ENCODE measurements around the gene WBP1.
A peak's percentile ranks its signal among the peaks of the same experiment; 100 is the strongest.
"Not testable (repeated sequence)": the region's sequence is repeated elsewhere in the genome, so short reads cannot be mapped to it uniquely, and the experiment has no call there.

Gene WBP1

DNA sequence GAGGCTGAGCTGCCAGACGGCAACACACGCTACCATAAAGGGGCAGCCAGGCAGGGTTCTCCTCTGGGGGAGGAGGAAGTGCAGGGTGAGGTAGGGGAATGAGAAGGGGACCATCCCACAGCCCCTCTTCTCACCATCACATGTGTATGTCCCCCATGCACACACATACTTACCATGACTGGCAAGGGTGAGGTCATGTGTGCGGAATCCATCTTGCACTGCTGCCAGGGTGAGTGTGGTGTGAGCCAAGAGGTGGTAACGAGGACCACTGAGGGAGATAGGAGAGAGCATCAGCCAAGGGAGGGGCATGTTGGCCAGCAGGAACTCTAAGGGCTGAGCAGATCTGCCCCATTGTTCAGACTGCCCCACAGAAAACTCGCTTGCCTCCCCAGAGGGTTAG is 29.6 kb upstream of the WBP1 start:
- no peak for DNase-seq

DNA sequence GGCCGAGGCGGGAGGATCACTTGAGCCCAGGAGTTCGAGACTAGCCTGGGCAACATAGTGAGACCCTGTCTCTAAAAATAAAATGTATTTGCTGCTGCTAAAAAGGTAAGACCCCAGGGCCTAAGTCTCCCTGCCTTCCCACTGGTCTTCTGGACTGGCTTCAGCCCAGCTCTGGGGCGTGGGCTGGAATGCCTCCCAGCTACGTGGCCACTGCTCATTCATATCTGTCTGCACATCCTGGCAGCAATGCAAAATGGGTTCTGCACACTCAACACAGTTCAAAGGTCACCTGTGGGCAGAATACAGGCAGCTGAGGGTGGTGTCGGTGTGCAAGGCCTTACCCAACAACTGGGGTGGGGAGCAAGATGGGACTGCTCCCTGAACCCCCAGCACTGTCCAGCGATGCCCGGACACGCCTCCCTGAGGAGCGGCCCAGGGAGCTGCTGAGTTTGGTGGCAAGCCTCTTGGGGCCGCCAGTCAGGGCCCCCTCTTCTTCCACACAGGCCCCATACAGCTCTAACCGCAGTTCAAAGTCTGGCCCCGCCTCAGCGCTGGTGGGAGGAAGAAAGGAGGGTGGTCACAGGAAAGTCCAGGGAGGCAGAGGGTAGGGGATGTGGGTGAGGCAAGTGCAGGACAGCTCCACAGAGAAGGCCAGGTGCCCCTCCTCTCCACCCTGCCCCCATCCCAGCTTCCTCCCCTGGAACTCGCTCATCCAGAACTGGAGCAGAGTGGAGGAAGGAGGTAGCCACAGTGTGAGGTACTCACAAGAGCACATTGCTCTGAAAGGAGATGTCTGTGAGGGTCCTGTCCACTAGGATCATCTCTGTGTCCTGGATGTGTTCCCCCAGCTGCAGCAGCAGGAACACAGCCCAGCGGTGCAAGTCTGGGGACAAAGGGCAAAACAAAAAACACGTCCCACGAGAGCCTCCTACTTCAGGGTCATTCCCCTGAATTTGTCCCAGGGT is 28.5 kb upstream of the WBP1 start:
- DNase-seq: no peak

DNA sequence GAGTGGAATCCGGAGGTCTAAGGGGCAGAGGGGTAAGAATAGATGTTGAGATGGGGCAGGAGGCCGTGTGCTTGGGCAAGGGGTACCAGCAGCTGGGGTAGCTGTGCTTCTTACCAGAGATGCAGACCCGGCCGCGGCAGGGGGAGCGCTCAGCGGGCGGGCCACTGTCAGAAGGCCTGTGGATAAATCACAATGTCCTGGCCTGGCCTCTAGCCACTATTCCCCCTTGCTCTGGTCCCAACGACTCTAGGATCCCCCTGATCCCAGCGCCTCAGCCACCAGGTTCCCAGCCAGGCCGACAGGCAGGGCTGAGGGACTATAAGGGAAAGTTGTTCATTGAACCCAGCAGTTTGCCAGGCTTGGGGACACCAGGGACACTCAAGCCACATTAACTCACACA is 27.7 kb upstream of the WBP1 start:
- no peak for DNase-seq

- DNase-seq: no peak
Measured at GRCh38 chr2:74436111-74436805, 22.0 kb upstream of the WBP1 start.

- no peak for DNase-seq
Measured at GRCh38 chr2:74436848-74437695, 21.2 kb upstream of the WBP1 start.

DNA sequence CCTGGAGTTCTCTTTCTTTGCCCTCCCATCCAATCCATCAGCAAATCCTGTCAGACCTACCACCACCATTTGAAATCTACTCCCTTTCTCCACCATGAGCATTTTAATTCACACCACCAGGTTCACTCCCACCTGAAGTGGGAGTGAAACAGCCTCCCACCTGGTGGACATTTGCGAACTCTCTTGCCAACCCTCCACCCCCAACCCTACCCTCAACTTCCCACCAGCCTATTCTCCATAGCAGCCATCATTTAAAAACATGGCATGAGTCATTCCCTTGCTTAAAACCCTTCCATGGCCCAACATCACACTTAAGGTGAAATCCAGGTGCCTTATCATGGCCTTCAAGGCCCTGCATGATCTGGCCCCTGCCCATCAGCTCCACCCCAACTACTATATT is 20.0 kb upstream of the WBP1 start:
- no peak for DNase-seq

GRCh38 chr2:74439373-74439772 is 18.9 kb upstream of the WBP1 start:
- no peak for DNase-seq

DNA sequence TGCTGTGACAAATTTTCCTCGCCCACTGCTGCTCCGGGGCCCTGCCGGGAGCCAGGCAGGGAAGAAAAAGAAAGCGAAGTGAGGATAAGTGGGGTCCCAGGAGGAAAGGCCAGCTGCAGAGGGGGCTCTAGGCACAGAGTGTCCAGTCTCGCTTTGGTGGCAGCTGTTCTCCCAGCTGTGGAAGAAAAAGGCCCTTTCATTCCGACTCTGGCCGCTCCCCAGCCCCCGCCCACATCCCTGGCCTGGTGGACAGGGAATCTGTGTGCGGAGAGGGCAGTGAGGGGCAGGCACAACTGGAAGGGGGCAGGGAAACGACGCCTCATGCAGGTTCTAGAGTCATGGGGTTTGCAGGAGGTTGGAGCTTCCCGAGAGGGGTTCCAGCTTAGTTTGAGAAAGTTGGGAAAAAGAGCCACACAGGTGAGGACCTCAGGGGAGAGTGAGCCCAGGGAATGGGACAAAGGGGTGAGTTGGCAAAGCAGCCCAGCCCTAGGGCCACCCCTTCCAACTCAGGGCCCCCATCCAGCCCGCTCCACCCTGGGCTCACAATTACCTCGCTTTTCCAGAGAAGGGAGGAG is 18.3 kb upstream of the WBP1 start:
- no peak for DNase-seq

DNA sequence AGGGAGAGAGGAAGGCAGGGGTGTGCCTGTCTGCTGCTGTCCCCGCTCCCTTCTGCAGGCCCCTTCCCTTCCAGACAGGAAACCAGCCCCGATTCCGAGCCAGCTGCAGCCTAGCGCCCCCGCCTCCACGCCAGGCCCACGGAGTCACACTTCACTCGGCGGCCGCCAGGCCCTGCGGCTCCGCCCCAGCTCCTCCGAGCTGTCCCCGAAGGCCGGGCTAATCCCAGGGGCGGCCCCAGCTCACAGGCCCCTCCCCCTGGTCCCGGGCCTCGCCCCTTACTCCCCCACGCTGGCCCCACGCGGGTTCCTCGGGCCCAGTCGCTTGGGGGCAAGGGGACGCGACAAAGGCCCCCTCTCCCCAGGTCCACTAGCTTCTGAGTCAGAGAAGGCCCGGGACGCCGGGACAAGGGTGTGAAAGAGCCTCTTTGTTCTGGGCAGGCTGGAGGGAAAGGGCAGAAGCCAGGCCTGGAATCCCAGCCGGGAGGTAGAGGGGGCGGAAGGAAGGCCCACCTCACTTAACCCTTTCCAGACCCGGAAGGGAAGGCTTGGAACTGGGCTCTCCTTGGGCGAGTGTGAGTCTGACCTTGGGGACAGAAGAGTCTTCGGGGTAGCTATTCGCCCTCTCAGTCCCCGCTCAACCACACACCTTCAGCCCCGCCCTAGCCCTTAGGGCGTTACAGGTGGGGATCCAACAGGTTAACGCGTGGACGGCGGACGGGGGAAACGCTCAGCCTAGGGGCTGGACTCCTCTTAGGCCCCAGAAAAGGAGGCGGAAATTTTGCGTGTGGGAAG is 17.7 kb upstream of the WBP1 start:
- DNase-seq: peak; percentile 72

- no peak for DNase-seq
Measured at GRCh38 chr2:74441170-74441689, 17.0 kb upstream of the WBP1 start.

DNA sequence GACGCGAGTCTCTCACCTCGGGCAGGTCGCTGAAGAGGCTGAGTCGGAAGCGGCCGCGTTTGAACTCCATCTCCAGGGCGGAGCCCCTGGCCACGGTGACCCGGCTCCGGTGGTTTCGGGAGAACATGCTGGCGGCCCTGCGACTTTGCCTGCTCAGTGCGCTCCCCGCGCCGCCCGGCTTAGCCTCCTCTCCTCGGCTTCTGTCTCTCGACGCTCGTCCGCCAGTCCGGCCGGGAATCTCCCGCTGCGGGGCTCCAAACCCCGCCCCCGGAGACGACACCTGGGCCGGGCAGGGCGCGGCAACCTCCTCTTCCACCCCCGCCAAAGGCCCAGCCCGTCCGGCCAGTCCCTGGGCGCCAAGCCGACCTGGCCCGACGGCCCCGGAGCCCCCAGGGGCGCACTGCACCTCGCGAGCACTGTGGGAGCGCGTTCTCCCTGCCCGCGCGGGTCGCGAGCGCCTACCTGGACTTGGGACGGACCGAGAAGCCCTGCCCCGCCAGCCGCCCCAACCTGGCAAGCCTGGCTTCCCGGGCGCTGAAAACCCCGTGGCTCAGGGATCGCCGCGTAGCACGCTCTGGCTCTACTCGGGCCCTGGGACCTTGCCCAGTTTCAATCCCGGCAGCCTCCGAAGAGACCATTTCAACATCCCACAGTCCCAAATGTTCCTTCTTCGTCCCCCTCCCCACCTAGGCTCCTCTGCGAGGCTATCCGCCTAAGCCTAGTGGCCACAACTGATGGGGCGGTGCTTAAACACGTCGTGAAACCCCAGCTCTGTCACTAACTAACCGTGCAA is 16.4 kb upstream of the WBP1 start, which contains the start of gene RTKN:
RTKN (minus strand) TSS at position 248 of the 793 bp plus-strand sequence; CDS start at position 127, 121 bp downstream.
- DNase-seq: no peak

- not testable (repeated sequence) for DNase-seq
Measured at GRCh38 chr2:74442483-74443297, 15.5 kb upstream of the WBP1 start.

DNA sequence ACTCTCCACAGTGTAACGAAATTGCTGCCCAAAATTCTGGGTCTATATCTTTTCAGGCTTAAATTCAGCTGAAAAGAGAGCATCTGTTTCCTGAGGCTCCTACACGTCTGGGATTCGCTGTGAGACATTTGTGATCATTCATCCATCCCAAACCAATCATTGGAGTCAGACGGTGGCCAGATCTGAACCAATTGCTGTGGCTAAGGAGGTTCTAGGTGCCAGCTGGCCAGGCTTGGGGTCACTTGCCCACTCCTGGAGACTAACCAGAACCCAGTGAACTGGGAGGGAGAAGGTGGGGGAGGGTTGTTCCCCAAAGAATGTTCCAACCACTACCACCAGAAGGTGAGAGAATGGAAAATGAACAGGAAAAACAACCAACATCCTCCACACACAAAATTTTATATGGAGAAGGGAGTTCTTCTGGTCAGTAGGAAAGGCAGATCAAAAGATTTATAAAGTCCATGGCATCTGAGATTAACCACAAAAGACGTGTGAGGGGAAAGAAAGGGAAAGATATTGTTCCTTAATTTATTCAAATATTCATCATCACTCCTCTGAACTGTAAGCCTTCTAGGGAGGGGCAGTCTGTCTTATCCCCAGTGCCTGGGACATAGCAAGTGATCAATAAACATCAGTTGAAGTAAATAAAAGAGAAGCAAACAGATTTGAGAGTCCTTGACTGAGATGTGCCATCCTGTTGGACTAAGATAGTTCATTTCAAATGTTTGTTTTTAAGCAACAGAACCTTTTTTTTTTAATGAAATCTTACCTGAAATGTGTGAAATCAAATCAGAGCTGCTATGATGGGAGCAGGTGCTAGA is 13.5 kb upstream of the WBP1 start:
- no peak for DNase-seq

DNA sequence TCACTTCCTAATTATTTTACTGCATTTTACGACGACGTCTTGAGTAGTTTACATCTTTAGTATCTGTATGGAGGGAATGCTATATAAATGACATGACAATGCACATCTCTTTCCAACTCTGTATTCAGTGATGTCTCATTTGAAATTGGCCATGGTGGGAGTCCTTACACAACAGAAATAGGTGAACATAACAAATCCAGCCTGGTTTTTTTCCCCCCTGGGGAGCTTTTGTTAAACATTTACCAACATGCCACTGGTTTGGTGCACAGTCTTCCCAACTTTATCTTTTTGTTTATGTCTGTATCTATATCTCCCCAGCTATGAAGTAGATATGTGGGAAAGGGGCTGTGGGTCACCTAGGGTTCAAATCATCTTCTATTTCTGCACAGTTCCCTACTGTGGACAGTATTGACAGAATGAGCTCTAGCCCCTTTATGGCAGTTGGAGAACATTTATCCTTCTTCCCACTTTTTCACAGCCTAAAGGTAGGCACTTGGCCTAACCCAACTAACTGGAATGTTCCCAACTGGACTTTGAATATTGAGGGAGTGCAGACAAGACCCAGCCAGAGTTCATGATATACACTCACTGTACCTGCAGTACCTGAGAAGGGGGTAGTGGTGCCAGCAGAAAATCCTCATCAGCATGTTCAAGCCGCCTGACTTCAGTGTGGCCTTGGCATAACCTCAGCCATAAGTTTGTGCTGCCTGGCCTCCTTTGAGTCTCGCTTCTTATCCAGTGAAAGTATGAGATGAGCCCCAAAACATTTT is 10.8 kb upstream of the WBP1 start:
- DNase-seq: no peak

DNA sequence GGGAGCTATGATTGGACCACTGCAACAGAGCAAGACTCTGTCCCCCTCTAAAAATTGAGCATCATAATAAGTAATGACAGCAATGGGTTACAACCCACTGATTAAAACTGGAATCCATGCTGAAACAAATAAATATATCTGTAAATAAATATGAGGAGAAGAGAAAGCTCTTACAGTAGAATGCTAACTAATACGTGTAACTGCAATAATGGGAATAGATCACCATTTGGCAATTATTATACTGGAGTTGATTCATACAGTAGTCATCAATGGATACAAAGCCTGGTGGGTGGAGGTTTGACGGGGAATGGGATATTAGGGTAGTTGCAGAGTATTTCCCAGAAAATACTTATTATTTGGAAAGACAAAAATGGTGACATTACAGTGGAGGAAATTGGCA is 9.5 kb upstream of the WBP1 start:
- DNase-seq: no peak

DNA sequence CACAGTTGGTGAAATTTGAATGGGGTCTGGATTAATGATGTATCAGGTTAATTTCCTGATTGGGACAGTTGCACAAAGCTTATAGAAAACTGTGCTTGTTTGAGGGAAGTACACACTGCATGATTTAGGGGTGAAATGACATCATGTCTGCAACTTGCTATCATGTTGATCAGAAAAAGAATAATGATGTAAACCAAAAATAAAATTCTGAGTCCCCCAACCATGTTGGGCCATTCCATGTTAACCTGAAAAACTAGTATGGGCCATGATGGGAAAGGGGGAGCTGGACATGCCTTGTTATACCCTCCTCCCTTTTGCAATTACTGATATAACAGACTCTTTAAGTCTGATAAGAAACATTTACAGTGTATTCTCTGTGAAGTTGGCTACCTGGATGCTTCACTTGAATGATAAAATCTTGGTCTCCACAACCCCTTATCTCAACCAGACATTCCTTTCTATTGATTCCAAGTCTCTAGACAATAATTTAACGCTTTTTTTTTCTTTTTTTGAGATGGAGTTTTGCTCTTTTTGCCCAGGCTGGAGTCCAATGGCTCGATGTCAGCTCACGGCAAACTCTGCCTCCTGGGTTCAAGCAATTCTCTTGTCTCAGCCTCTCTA is 7.6 kb upstream of the WBP1 start:
- DNase-seq: no peak

GRCh38 chr2:74454654-74455511 is 3.4 kb upstream of the WBP1 start, which contains the start of gene INO80B:
TSS of gene INO80B (plus strand) at chr2:74455087. CDS start at chr2:74455117, 30 bp downstream.
- peak; percentile 96 for DNase-seq

Measured in NCI-H1436 (cell line).